Measurements from ENCODE around the gene ICAM3.

The ICAM3 gene

DNA sequence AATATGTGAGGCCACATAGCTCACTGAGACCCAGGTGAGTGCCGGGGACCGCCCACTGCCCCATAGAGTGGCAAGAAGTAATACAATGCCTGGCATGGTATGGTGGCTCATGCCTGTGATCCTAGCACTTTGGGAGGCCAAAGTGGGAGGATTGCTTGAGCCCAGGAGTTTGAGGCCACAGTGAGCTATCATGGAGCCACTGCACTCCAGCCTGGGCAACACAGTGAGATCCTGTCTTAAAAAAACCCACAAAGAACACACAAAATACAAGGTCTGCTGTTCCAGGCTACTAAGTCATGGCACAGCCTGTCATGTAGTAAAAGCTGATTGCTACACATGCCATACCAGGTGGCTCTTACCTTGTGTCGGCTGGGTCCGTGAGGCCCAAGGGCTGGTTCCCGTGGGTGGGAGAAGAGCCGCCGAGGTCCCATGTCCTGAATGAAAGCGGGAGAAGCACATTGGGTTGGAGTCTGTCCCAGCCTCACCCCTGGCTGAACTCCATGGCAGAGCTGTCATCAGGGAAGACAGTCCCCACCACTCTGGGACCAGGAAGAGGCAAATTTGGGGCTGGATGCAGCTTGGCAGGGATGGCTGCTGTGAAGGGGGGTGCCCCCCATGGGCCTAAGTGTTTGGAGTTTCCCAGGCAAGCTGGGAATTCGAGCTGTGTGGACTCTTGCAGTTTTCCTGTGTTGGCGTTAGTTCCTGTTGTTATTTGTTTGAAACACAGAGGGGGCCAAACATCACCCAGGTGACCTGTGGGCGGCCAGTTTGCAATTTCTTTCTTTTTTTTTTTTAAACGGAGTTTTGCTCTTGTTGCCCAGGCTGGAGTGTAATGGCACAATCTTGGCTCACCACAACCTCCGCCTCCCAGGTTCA is 20.4 kb downstream of the ICAM3 start:
- Histone ChIP-seq H3K79me1 (replicated peaks; ENCODE audit: low read length, poor library complexity, severe bottlenecking) (peaks cover 48% of the 10 kb centered on the region), H2BK5ac (ENCODE audit: low read depth, low read length, poor library complexity, severe bottlenecking) (no peak overlapping the region)

DNA sequence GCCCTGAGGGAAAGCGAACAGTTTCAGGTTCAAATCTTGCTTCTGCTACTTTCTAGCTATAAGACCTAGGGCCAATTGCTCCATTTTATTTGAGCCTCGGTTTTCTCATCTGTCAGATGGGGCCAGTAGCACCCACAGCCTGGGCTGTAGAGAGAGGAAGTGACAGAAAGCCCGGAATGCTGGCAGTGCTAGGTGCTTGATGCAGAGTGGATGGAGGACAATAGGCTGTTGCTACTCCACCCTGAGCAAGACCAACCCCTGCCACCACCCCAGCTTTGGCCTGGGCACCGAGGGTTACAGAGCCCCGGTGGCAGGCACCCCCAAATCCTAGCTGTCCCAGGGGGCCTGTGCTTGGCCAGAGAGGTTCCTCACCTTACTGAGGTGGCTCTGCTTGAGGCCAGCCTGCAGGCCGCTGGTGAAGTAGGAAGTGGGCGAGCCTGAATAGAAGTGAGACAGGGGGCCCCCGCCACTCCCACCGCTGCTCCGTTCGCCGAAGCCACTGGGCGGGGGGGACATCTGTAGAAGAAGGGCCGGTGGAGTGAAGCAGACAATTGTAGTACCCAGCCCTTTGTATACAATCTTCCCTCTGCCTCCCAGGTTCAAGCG is 21.5 kb downstream of the ICAM3 start:
- Histone ChIP-seq H3K23ac (ENCODE audit: low read length in 2 of 2) (no peak overlapping the region), H3K27me3 (ENCODE audit: control insufficient read depth in 1 of 2, insufficient read depth in 1 of 2, low read length in 2 of 2) (no peaks in the 10 kb centered on the region)

More for the DNA sequence above, 20.4 kb downstream of the ICAM3 start:
- no peak overlapping the region for H3K23ac ChIP-seq (ENCODE audit: low read length in 2 of 2)
- no peak overlapping the region for H3K9ac ChIP-seq (ENCODE audit: low read length)
- no peaks in the 10 kb centered on the region for H3K9me3 ChIP-seq (ENCODE audit: control insufficient read depth, low read length)
- no peak overlapping the region for H3K4me3 ChIP-seq (ENCODE audit: insufficient read depth in 1 of 2, low read depth in 1 of 2, low read length in 2 of 2)
- H3K4me1 ChIP-seq (ENCODE audit: control insufficient read depth, insufficient read depth, low read depth, low read length), result peaks cover 14% of the 10 kb centered on the region
- H2AK5ac ChIP-seq (ENCODE audit: low read length, severe bottlenecking), result no peak overlapping the region
- no peak overlapping the region for H3K18ac ChIP-seq (ENCODE audit: low read depth in 1 of 2, low read length in 2 of 2)
- H4K8ac ChIP-seq (ENCODE audit: low read length), result no peak overlapping the region
- no peak for DNase-seq
- H2BK12ac ChIP-seq (ENCODE audit: low read length in 2 of 2), result no peak overlapping the region
- peaks cover 61 to 80% of the 10 kb centered on the region in 2 experiments for H3K36me3 ChIP-seq (ENCODE audit: control insufficient read depth in 1 of 2, insufficient read depth in 2 of 2, low read depth in 1 of 2, low read length in 2 of 2)
- no peak overlapping the region for H3K4ac ChIP-seq (ENCODE audit: low read depth in 1 of 2, low read length in 2 of 2)
- no peak overlapping the region for H2BK120ac ChIP-seq (ENCODE audit: low read depth, low read length)
- H4K91ac ChIP-seq (ENCODE audit: low read length), result peak overlapping the region; percentile 7
- no peak overlapping the region for H3K4me2 ChIP-seq (ENCODE audit: low read length, poor library complexity, severe bottlenecking)
- WGBS, result 96% methylated on average over 12 of the region's 13 CpGs
- H3K27me3 ChIP-seq (ENCODE audit: control insufficient read depth in 1 of 2, insufficient read depth in 1 of 2, low read length in 2 of 2), result no peaks in the 10 kb centered on the region
- no peak overlapping the region for H2AFZ ChIP-seq (ENCODE audit: low read depth, low read length)
- H3K27ac ChIP-seq (ENCODE audit: low read length, poor library complexity, severe bottlenecking), result no peak overlapping the region
- H3K14ac ChIP-seq (ENCODE audit: low read length in 2 of 2), result no peak overlapping the region
- H2BK15ac ChIP-seq (ENCODE audit: low read depth, poor library complexity, severe bottlenecking), result no peak overlapping the region

DNA sequence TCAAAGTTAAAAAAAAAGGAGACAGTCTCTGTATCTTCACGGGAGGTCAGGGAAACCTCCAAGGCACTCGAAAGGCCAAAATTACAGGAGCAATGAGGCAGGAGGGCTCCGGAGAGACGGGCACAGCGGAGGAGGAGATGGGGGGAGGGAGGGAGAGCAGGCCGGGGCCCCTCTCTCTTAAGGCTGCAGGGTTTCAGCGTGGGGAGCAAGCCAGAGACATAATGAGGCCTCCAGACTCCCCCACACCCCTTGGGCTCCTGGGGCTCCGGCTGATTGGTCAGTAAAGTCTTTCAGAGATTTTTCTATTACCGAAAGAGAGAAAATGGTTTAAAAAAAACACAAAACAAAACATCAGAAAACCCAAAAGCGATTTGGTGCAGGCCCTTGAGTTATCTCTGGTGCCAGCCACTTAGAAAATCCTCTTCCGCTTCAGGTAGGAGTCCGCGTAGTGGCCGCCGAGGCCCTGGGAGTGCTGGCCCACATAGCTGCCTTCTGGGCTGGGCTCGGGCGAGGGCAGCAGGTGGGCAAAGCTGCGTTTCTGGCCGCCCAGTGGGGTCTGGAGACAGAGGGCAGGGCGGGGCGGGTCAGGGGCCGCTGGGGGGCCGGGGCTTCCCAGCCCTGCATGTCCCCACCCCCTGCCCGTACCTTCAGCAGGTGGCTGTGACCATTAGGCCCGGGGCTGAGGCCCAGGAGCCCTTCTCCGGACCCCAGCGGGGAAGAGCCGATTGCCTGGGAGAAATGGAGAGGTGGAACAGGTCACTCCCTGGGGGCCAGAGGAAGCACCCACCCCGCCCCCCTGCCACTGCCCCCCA is 22.2 kb downstream of the ICAM3 start:
- Histone ChIP-seq H2BK15ac (ENCODE audit: low read depth, poor library complexity, severe bottlenecking) (no peak overlapping the region), H3K4me1 (ENCODE audit: control insufficient read depth, insufficient read depth, low read depth, low read length) (peaks cover 12% of the 10 kb centered on the region), H2BK5ac (ENCODE audit: low read depth, low read length, poor library complexity, severe bottlenecking) (no peak overlapping the region), H4K91ac (ENCODE audit: low read length) (no peak overlapping the region), H2BK12ac (ENCODE audit: low read length in 2 of 2) (no peak overlapping the region), H3K4me2 (ENCODE audit: low read length, poor library complexity, severe bottlenecking) (no peak overlapping the region), H3K23ac (ENCODE audit: low read length in 2 of 2) (no peak overlapping the region), H2AK5ac (ENCODE audit: low read length, severe bottlenecking) (no peak overlapping the region), H2BK120ac (ENCODE audit: low read depth, low read length) (no peak overlapping the region), H3K9ac (ENCODE audit: low read length) (no peak overlapping the region), H3K27ac (ENCODE audit: low read length, poor library complexity, severe bottlenecking) (no peak overlapping the region), H3K79me1 (replicated peaks; ENCODE audit: low read length, poor library complexity, severe bottlenecking) (peaks cover 37% of the 10 kb centered on the region), H3K14ac (ENCODE audit: low read length in 2 of 2) (no peak overlapping the region), H3K27me3 (ENCODE audit: control insufficient read depth in 1 of 2, insufficient read depth in 1 of 2, low read length in 2 of 2) (no peaks in the 10 kb centered on the region), H3K36me3 (ENCODE audit: control insufficient read depth in 1 of 2, insufficient read depth in 2 of 2, low read depth in 1 of 2, low read length in 2 of 2) (peaks cover 49 to 62% of the 10 kb centered on the region in 2 experiments), H3K4ac (ENCODE audit: low read depth in 1 of 2, low read length in 2 of 2) (no peak overlapping the region), H3K9me3 (ENCODE audit: control insufficient read depth, low read length) (no peaks in the 10 kb centered on the region), H4K8ac (ENCODE audit: low read length) (no peak overlapping the region), H2AFZ (ENCODE audit: low read depth, low read length) (no peak overlapping the region), H3K4me3 (ENCODE audit: insufficient read depth in 1 of 2, low read depth in 1 of 2, low read length in 2 of 2) (no peak overlapping the region), H3K18ac (ENCODE audit: low read depth in 1 of 2, low read length in 2 of 2) (no peak overlapping the region)
- WGBS, result 94% methylated on average over 28 of the region's 29 CpGs
- DNase-seq, result no peak

More for the DNA sequence above, 21.5 kb downstream of the ICAM3 start:
- no peak overlapping the region for H3K4me3 ChIP-seq (ENCODE audit: insufficient read depth in 1 of 2, low read depth in 1 of 2, low read length in 2 of 2)
- H3K4me1 ChIP-seq (ENCODE audit: control insufficient read depth, insufficient read depth, low read depth, low read length), result peaks cover 14% of the 10 kb centered on the region
- no peak overlapping the region for H4K8ac ChIP-seq (ENCODE audit: low read length)
- H3K27ac ChIP-seq (ENCODE audit: low read length, poor library complexity, severe bottlenecking), result no peak overlapping the region
- no peak overlapping the region for H4K91ac ChIP-seq (ENCODE audit: low read length)
- no peak overlapping the region for H3K18ac ChIP-seq (ENCODE audit: low read depth in 1 of 2, low read length in 2 of 2)
- no peak overlapping the region for H2BK12ac ChIP-seq (ENCODE audit: low read length in 2 of 2)
- WGBS, result 98% methylated on average over 10 of the region's 15 CpGs
- H2BK120ac ChIP-seq (ENCODE audit: low read depth, low read length), result no peak overlapping the region
- H2AFZ ChIP-seq (ENCODE audit: low read depth, low read length), result no peak overlapping the region
- peaks cover 56 to 69% of the 10 kb centered on the region in 2 experiments for H3K36me3 ChIP-seq (ENCODE audit: control insufficient read depth in 1 of 2, insufficient read depth in 2 of 2, low read depth in 1 of 2, low read length in 2 of 2)
- H3K4ac ChIP-seq (ENCODE audit: low read depth in 1 of 2, low read length in 2 of 2), result no peak overlapping the region
- peaks cover 43% of the 10 kb centered on the region for H3K79me1 ChIP-seq (replicated peaks; ENCODE audit: low read length, poor library complexity, severe bottlenecking)
- H3K4me2 ChIP-seq (ENCODE audit: low read length, poor library complexity, severe bottlenecking), result no peak overlapping the region
- no peak overlapping the region for H2BK5ac ChIP-seq (ENCODE audit: low read depth, low read length, poor library complexity, severe bottlenecking)
- no peaks in the 10 kb centered on the region for H3K9me3 ChIP-seq (ENCODE audit: control insufficient read depth, low read length)
- no peak overlapping the region for H3K9ac ChIP-seq (ENCODE audit: low read length)
- no peak overlapping the region for H2BK15ac ChIP-seq (ENCODE audit: low read depth, poor library complexity, severe bottlenecking)
- H2AK5ac ChIP-seq (ENCODE audit: low read length, severe bottlenecking), result no peak overlapping the region
- no peak overlapping the region for H3K14ac ChIP-seq (ENCODE audit: low read length in 2 of 2)
- DNase-seq, result no peak

Measured in mesenchymal stem cell (in vitro differentiated cells and primary cell).